ENCODE data around the gene WRAP53. TPM values are rescaled to one million over a fixed set of nuclear protein-coding genes. Genes with fewer than 3 reads are reported as not detected.

The WRAP53 gene
- total and polyA plus RNA-seq, 4 donors, result 3.6 to 7.3 (median 4.8) TPM

DNA sequence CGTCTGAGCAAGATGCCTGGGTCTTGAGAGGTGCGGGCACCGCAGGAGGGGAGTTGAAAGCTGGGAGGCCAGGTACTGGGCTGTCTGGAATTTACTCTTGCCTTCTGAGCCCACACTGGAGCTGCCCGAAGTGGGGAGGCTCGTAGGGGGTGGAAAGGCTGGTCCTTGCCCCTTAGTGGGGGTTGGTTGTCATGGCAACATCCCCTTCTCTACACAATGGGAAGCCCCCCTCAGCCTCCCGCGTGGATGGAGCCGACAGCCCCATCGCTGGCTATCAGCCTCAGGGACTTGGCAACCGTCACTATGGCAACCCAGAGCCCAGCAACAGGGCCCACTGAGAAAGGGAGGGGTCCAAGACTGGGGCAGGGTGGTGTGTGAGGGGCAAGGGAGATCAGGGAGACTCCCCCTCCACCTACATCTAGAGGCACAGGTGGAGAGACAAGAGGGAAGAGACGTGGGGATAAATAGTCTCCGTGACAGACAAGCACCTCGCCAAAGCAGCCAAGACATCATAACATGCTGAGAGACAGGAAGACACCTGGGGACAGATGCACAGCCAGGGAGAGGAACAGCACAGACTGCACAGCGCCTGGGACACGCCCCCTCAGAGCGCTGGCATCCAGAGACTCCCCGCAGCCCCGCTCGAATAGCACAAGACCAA lies 24.0 kb downstream of the WRAP53 start:
- no peak overlapping the region for H3K4me3 ChIP-seq (ENCODE audit: low read length in 2 of 2)
- no peaks in the 10 kb centered on the region for H3K36me3 ChIP-seq (ENCODE audit: control insufficient read depth in 1 of 2, insufficient read depth in 2 of 2, low read length in 1 of 2)
- intact Hi-C loops (cut with DNase I), result no loop called here
- H3K4me1 ChIP-seq (ENCODE audit: control insufficient read depth in 1 of 2, insufficient read depth in 2 of 2, low read length in 2 of 2), result peaks cover 0 to 5% of the 10 kb centered on the region in 2 donors
- H3K9me3 ChIP-seq (ENCODE audit: control insufficient read depth, low read length), result no peaks in the 10 kb centered on the region
- ATAC-seq (ENCODE audit: low FRiP score) (no peak), DNase-seq (no peak)
- WGBS, 2 donors, result 5 to 6% methylated on average over 18 to 19 of the region's 19 CpGs
- no peaks in the 10 kb centered on the region for H3K27me3 ChIP-seq (ENCODE audit: control insufficient read depth in 1 of 2, insufficient read depth in 2 of 2, low read length in 1 of 2)
- H3K27ac ChIP-seq (ENCODE audit: low read depth in 1 of 2, low read length in 2 of 2), result no peak overlapping the region

DNA sequence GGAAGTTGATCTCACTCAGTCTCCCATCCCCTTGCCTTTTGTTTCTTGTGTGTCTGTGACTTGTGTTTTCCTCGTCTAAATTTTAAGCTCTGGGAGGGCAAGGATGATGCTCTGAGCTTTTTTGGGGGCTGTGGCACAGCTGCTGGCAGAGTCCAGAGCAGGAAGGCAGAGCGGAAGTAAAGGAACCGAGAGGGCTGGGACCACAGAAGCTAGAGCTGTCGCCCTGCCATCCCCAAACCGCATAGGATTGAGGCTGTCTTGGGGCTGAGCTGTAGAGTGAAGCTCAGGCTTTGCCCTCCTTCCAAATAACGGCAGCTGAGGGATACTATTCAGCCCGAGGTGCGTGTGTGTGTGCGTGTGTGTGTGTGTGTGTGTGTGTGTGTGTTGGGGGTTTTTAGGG lies 25.5 kb downstream of the WRAP53 start:
- Histone ChIP-seq H3K4me3 (ENCODE audit: low read length in 2 of 2) (no peak overlapping the region), H3K4me1 (ENCODE audit: control insufficient read depth in 1 of 2, insufficient read depth in 2 of 2, low read length in 2 of 2) (peaks cover 0 to 5% of the 10 kb centered on the region in 2 donors), H3K27me3 (ENCODE audit: control insufficient read depth in 1 of 2, insufficient read depth in 2 of 2, low read length in 1 of 2) (no peaks in the 10 kb centered on the region), H3K9me3 (ENCODE audit: control insufficient read depth, low read length) (no peaks in the 10 kb centered on the region), H3K36me3 (ENCODE audit: control insufficient read depth in 1 of 2, insufficient read depth in 2 of 2, low read length in 1 of 2) (no peaks in the 10 kb centered on the region), H3K27ac (ENCODE audit: low read depth in 1 of 2, low read length in 2 of 2) (no peak overlapping the region)
- 35 to 37% methylated on average over 7 to 9 of the region's 9 CpGs for WGBS, 2 donors
- ATAC-seq (ENCODE audit: low FRiP score), result no peak
- intact Hi-C loops (cut with DNase I), result no loop called here
- DNase-seq, result no peak

GRCh38 chr17:7714721-7715594 lies 26.7 kb downstream of the WRAP53 start:
- intact Hi-C loops (cut with DNase I), result no loop called here
- peaks cover 0 to 5% of the 10 kb centered on the region in 2 donors for H3K4me1 ChIP-seq (ENCODE audit: control insufficient read depth in 1 of 2, insufficient read depth in 2 of 2, low read length in 2 of 2)
- no peaks in the 10 kb centered on the region for H3K36me3 ChIP-seq (ENCODE audit: control insufficient read depth in 1 of 2, insufficient read depth in 2 of 2, low read length in 1 of 2)
- H3K9me3 ChIP-seq (ENCODE audit: control insufficient read depth, low read length), result no peaks in the 10 kb centered on the region
- DNase-seq, result peak in 1 of 2 donors; percentile 36
- 61 to 65% methylated on average over 9 to 10 of the region's 10 CpGs for WGBS, 2 donors
- no peak overlapping the region for H3K27ac ChIP-seq (ENCODE audit: low read depth in 1 of 2, low read length in 2 of 2)
- no peak overlapping the region for H3K4me3 ChIP-seq (ENCODE audit: low read length in 2 of 2)
- ATAC-seq (ENCODE audit: low FRiP score), result no peak
- no peaks in the 10 kb centered on the region for H3K27me3 ChIP-seq (ENCODE audit: control insufficient read depth in 1 of 2, insufficient read depth in 2 of 2, low read length in 1 of 2)

- DNase-seq (peak in 1 of 2 donors; percentile 16), ATAC-seq (ENCODE audit: low FRiP score) (no peak)
- no peaks in the 10 kb centered on the region for H3K9me3 ChIP-seq (ENCODE audit: control insufficient read depth, low read length)
- no peaks in the 10 kb centered on the region for H3K36me3 ChIP-seq (ENCODE audit: control insufficient read depth in 1 of 2, insufficient read depth in 2 of 2, low read length in 1 of 2)
- H3K27me3 ChIP-seq (ENCODE audit: control insufficient read depth in 1 of 2, insufficient read depth in 2 of 2, low read length in 1 of 2), result no peaks in the 10 kb centered on the region
- 25 to 32% methylated on average over 20 of the region's 20 CpGs for WGBS, 2 donors
- intact Hi-C loops (cut with DNase I), result no loop called here
- H3K4me1 ChIP-seq (ENCODE audit: control insufficient read depth in 1 of 2, insufficient read depth in 2 of 2, low read length in 2 of 2), result peaks cover 0 to 5% of the 10 kb centered on the region in 2 donors
- peak overlapping the region; percentile 15 to 49 for H3K4me3 ChIP-seq (ENCODE audit: low read length in 2 of 2)
- H3K27ac ChIP-seq (ENCODE audit: low read depth in 1 of 2, low read length in 2 of 2), result no peak overlapping the region
Observed at GRCh38 chr17:7715936-7716886, 27.9 kb downstream of the WRAP53 start.

DNA sequence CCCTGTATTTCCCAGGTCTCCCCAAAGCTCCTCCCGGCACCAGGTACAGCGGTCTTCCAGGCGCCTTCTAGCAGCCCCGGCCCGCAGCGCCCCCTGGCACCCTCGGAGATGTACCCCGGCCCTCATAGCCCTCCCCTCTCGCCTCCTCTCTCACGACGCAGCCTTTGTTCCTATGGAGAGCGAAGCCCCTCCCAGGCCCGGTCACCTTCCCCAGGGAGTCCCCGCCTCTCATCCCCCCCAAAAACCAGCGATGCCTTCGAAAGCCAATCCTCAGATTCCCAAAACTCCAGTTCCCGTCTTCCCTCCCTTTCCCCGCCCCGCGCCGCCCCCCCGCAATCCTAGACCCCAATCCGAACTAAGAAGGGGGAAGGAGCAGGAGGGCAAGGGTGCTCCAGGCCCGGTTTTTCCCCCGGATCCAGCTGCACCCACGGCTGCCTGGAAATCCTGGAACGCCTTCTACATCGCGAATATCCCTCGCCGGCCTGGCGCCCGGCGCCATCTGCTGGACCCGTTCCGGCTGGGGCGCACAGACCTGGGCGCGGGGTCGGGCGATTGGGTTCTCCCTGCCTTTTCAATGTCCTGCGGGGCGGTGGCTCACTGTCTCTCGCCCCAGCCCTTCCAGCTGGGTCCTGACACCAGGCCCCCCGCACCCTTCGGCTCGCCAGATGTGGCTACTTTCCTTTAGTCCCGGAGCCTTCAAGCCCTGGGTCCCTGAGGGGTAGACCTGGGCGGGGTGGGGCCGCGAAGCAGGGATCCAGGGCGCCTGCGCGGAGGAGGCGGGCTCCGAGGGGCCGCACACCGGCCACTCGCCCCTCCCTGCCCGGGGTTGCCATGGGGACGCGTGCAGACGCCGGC lies 28.9 kb downstream of the WRAP53 start, which contains the start of gene DNAH2:
Gene DNAH2 (plus strand): TSS at position 844 of the 855 bp plus-strand sequence. CDS start 1,991 bp downstream, outside the sequence.
- DNase-seq, result peak; percentile 83 to 89
- Histone ChIP-seq H3K4me3 (ENCODE audit: low read length in 2 of 2) (peak within 1 kb of the TSS; percentile 15 to 49), H3K27me3 (ENCODE audit: control insufficient read depth in 1 of 2, insufficient read depth in 2 of 2, low read length in 1 of 2) (no peaks in the 10 kb centered on the region), H3K4me1 (ENCODE audit: control insufficient read depth in 1 of 2, insufficient read depth in 2 of 2, low read length in 2 of 2) (peaks cover 0 to 5% of the 10 kb centered on the region in 2 donors), H3K9me3 (ENCODE audit: control insufficient read depth, low read length) (no peaks in the 10 kb centered on the region), H3K36me3 (ENCODE audit: control insufficient read depth in 1 of 2, insufficient read depth in 2 of 2, low read length in 1 of 2) (no peaks in the 10 kb centered on the region), H3K27ac (ENCODE audit: low read depth in 1 of 2, low read length in 2 of 2) (no peak within 1 kb of the TSS)
- intact Hi-C loops (cut with DNase I), result no loop called here
- 1% methylated on average over 60 to 64 of the region's 64 CpGs for WGBS, 2 donors
- ATAC-seq (ENCODE audit: low FRiP score), result peak; percentile 79

- Histone ChIP-seq H3K4me1 (ENCODE audit: control insufficient read depth in 1 of 2, insufficient read depth in 2 of 2, low read length in 2 of 2) (peaks cover 0 to 5% of the 10 kb centered on the region in 2 donors), H3K36me3 (ENCODE audit: control insufficient read depth in 1 of 2, insufficient read depth in 2 of 2, low read length in 1 of 2) (no peaks in the 10 kb centered on the region), H3K4me3 (ENCODE audit: low read length in 2 of 2) (peak overlapping the region; percentile 15 to 49), H3K27ac (ENCODE audit: low read depth in 1 of 2, low read length in 2 of 2) (no peak overlapping the region), H3K9me3 (ENCODE audit: control insufficient read depth, low read length) (no peaks in the 10 kb centered on the region), H3K27me3 (ENCODE audit: control insufficient read depth in 1 of 2, insufficient read depth in 2 of 2, low read length in 1 of 2) (no peaks in the 10 kb centered on the region)
- DNase-seq (peak in 1 of 2 donors; percentile 56), ATAC-seq (ENCODE audit: low FRiP score) (no peak)
- WGBS, 2 donors, result 4 to 6% methylated on average over 16 of the region's 16 CpGs
- intact Hi-C loops (cut with DNase I), result no loop called here
Observed at GRCh38 chr17:7717756-7718350, 29.6 kb downstream of the WRAP53 start.

- 49 to 56% methylated on average over 9 of the region's 9 CpGs for WGBS, 2 donors
- Histone ChIP-seq H3K4me1 (ENCODE audit: control insufficient read depth in 1 of 2, insufficient read depth in 2 of 2, low read length in 2 of 2) (peaks cover 0 to 5% of the 10 kb centered on the region in 2 donors), H3K27me3 (ENCODE audit: control insufficient read depth in 1 of 2, insufficient read depth in 2 of 2, low read length in 1 of 2) (no peaks in the 10 kb centered on the region), H3K36me3 (ENCODE audit: control insufficient read depth in 1 of 2, insufficient read depth in 2 of 2, low read length in 1 of 2) (no peaks in the 10 kb centered on the region), H3K27ac (ENCODE audit: low read depth in 1 of 2, low read length in 2 of 2) (no peak overlapping the region), H3K9me3 (ENCODE audit: control insufficient read depth, low read length) (no peaks in the 10 kb centered on the region), H3K4me3 (ENCODE audit: low read length in 2 of 2) (no peak overlapping the region)
- intact Hi-C loops (cut with DNase I), result no loop called here
- ATAC-seq (ENCODE audit: low FRiP score) (no peak), DNase-seq (peak in 1 of 2 donors; percentile 22)
Observed at GRCh38 chr17:7719661-7720060, 31.4 kb downstream of the WRAP53 start.
